ENCODE data around the gene GNAI3. TPM values are rescaled to one million over a fixed set of nuclear protein-coding genes. Genes with fewer than 3 reads are reported as not detected.

GNAI3 gene
- total and polyA plus RNA-seq, 2 of the 13 experiments (the other 11 are each of a cell fraction or from before 2014, with no cell fraction given): 4.3 to 9.0 TPM

DNA sequence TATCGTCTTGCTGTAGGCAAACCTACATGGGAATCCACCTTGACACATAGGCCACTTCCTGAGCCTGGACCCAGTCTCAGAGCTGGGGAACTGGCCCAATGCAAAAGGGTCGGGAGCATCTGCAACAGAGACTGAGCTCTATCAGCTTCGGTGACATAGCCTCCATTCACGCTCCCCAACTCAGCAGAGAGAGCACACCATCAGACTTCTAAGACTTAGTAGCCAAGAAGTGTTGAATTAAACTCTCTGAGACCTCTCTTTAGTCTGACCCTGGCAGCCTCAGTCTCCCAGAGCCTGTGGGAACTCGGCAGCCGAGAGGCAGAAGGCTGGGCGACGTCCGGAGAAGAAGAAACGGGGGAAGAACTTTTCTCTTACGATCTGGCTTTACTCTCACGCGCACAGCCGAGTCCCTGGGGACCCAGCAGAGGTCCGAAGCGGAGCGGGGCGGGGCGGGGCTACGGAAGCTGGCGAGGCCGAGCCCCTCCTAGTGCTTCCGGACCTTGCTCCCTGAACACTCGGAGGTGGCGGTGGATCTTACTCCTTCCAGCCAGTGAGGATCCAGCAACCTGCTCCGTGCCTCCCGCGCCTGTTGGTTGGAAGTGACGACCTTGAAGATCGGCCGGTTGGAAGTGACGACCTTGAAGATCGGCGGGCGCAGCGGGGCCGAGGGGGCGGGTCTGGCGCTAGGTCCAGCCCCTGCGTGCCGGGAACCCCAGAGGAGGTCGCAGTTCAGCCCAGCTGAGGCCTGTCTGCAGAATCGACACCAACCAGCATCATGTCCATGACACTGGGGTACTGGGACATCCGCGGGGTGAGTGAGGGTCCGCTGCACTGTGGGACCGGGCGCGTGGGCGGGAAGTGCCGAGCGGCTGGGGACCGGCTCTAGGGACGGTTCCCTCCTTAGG lies 107.5 kb downstream of the GNAI3 start, which contains the start of gene GSTM4 (continued):
- TF ChIP-seq, protein P1, sequence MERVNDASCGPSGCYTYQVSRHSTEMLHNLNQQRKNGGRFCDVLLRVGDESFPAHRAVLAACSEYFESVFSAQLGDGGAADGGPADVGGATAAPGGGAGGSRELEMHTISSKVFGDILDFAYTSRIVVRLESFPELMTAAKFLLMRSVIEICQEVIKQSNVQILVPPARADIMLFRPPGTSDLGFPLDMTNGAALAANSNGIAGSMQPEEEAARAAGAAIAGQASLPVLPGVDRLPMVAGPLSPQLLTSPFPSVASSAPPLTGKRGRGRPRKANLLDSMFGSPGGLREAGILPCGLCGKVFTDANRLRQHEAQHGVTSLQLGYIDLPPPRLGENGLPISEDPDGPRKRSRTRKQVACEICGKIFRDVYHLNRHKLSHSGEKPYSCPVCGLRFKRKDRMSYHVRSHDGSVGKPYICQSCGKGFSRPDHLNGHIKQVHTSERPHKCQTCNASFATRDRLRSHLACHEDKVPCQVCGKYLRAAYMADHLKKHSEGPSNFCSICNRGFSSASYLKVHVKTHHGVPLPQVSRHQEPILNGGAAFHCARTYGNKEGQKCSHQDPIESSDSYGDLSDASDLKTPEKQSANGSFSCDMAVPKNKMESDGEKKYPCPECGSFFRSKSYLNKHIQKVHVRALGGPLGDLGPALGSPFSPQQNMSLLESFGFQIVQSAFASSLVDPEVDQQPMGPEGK (CRISPR knock-in tag; IDR thresholded peaks at IDR 0.05): peak; percentile 80
- TF ChIP-seq, protein P2, sequence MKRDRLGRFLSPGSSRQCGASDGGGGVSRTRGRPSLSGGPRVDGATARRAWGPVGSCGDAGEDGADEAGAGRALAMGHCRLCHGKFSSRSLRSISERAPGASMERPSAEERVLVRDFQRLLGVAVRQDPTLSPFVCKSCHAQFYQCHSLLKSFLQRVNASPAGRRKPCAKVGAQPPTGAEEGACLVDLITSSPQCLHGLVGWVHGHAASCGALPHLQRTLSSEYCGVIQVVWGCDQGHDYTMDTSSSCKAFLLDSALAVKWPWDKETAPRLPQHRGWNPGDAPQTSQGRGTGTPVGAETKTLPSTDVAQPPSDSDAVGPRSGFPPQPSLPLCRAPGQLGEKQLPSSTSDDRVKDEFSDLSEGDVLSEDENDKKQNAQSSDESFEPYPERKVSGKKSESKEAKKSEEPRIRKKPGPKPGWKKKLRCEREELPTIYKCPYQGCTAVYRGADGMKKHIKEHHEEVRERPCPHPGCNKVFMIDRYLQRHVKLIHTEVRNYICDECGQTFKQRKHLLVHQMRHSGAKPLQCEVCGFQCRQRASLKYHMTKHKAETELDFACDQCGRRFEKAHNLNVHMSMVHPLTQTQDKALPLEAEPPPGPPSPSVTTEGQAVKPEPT (CRISPR knock-in tag; IDR thresholded peaks at IDR 0.05; ENCODE audit: low read depth): no peak
- TF ChIP-seq, protein P3, sequence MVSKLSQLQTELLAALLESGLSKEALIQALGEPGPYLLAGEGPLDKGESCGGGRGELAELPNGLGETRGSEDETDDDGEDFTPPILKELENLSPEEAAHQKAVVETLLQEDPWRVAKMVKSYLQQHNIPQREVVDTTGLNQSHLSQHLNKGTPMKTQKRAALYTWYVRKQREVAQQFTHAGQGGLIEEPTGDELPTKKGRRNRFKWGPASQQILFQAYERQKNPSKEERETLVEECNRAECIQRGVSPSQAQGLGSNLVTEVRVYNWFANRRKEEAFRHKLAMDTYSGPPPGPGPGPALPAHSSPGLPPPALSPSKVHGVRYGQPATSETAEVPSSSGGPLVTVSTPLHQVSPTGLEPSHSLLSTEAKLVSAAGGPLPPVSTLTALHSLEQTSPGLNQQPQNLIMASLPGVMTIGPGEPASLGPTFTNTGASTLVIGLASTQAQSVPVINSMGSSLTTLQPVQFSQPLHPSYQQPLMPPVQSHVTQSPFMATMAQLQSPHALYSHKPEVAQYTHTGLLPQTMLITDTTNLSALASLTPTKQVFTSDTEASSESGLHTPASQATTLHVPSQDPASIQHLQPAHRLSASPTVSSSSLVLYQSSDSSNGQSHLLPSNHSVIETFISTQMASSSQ (IDR thresholded peaks at IDR 0.05; ENCODE audit: low read depth): no peak
- TF ChIP-seq, protein P3 (CRISPR knock-in tag; IDR thresholded peaks at IDR 0.05; ENCODE audit: borderline replicate concordance): peak; percentile 61; the same call in 1 of the 2 replicates
- TF ChIP-seq SP4 (CRISPR knock-in tag; IDR thresholded peaks at IDR 0.05) (peak; percentile 52; the same call in 1 of the 2 replicates), KDM5B (CRISPR knock-in tag; IDR thresholded peaks at IDR 0.05; ENCODE audit: borderline replicate concordance) (peak; percentile 76), ZSCAN30 (CRISPR knock-in tag; IDR thresholded peaks at IDR 0.05) (no peak), CHD2 (IDR thresholded peaks at IDR 0.05; ENCODE audit: low read depth, low read length) (no peak), RORA (CRISPR knock-in tag; IDR thresholded peaks at IDR 0.05) (no peak), ZC3H4 (CRISPR knock-in tag; IDR thresholded peaks at IDR 0.05; ENCODE audit: borderline replicate concordance) (no peak), MIER2 (CRISPR knock-in tag; IDR thresholded peaks at IDR 0.05) (no peak)
- TF ChIP-seq, protein P4, sequence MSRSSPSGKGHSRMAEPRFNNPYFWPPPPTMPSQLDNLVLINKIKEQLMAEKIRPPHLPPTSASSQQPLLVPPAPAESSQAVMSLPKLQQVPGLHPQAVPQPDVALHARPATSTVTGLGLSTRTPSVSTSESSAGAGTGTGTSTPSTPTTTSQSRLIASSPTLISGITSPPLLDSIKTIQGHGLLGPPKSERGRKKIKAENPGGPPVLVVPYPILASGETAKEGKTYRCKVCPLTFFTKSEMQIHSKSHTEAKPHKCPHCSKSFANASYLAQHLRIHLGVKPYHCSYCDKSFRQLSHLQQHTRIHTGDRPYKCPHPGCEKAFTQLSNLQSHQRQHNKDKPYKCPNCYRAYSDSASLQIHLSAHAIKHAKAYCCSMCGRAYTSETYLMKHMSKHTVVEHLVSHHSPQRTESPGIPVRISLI (CRISPR knock-in tag; IDR thresholded peaks at IDR 0.05; ENCODE audit: borderline replicate concordance): peak; percentile 43; the same call in 1 of the 2 replicates
- TF ChIP-seq, protein P5, sequence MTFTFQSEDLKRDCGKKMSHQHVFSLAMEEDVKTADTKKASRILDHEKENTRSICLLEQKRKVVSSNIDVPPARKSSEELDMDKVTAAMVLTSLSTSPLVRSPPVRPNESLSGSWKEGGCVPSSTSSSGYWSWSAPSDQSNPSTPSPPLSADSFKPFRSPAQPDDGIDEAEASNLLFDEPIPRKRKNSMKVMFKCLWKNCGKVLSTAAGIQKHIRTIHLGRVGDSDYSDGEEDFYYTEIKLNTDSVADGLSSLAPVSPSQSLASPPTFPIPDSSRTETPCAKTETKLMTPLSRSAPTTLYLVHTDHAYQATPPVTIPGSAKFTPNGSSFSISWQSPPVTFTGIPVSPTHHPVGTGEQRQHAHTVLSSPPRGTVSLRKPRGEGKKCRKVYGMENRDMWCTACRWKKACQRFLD (CRISPR knock-in tag; IDR thresholded peaks at IDR 0.05; ENCODE audit: borderline replicate concordance): 0 out of 2 replicates have a peak, but pooled peaks have one; percentile 51
- TF ChIP-seq, protein P6, sequence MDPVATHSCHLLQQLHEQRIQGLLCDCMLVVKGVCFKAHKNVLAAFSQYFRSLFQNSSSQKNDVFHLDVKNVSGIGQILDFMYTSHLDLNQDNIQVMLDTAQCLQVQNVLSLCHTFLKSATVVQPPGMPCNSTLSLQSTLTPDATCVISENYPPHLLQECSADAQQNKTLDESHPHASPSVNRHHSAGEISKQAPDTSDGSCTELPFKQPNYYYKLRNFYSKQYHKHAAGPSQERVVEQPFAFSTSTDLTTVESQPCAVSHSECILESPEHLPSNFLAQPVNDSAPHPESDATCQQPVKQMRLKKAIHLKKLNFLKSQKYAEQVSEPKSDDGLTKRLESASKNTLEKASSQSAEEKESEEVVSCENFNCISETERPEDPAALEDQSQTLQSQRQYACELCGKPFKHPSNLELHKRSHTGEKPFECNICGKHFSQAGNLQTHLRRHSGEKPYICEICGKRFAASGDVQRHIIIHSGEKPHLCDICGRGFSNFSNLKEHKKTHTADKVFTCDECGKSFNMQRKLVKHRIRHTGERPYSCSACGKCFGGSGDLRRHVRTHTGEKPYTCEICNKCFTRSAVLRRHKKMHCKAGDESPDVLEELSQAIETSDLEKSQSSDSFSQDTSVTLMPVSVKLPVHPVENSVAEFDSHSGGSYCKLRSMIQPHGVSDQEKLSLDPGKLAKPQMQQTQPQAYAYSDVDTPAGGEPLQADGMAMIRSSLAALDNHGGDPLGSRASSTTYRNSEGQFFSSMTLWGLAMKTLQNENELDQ (CRISPR knock-in tag; IDR thresholded peaks at IDR 0.05; ENCODE audit: borderline replicate concordance): no peak
